Choroid plexus epithelial cell (primary cell): ENCODE measurements around the gene KRTAP2-2.
"Not testable (repeated sequence)": the region's sequence is repeated elsewhere in the genome, so short reads cannot be mapped to it uniquely, and the experiment has no call there.

Experiments used
- DNase-seq: peaks from one replicate; pipeline ENCODE4 v3.0.0-alpha.2; 2010; ENCODE audit warnings: low read depth
- H3K4me3 ChIP-seq: 2 replicates; pipeline ENCODE4 v1.5.1; 2011; ENCODE audit warnings: low read depth, mild to moderate bottlenecking, control low read depth, low read length, moderate library complexity
- CTCF ChIP-seq: conservative IDR thresholded peaks from 2 replicates; pipeline ENCODE4 v1.5.1; 2011; ENCODE audit warnings: low read depth, mild to moderate bottlenecking, control low read depth, inconsistent platforms, low read length, moderate library complexity

The KRTAP2-2 gene

GRCh38 chr17:41054025-41054424, 1.0 kb downstream of the KRTAP2-2 start:
- H3K4me3 ChIP-seq, result no peak overlapping the region
- TF ChIP-seq CTCF, result no peak
- no peak for DNase-seq

GRCh38 chr17:41052566-41052965, 2.5 kb downstream of the KRTAP2-2 start:
- DNase-seq, result no peak

GRCh38 chr17:41049110-41049509, 5.9 kb downstream of the KRTAP2-2 start:
- peak; percentile 69 for DNase-seq
- no peak for TF ChIP-seq CTCF
- no peak overlapping the region for H3K4me3 ChIP-seq

More at GRCh38 chr17:41052566-41052965, 2.5 kb downstream of the KRTAP2-2 start:
- no peak for TF ChIP-seq CTCF
- H3K4me3 ChIP-seq, result no peak overlapping the region

DNA sequence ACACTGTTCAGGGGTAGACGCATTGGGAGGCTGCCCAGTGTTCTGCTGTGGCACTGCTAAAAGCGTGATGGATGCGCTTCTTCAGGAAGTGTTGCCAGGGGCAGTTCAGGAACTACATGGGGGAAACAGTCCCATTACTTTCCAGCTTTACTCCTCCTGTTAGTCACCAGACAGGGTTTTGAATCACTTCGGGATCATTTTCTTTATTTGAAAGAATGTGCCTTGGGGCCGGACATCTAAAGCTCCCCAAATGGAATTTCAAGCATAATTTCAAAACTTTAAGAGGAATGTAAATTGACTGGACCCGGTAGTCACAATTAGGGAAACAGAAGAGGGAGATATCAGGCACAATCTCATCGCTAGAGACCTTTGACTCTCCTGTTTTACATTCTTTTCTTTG, 6.6 kb downstream of the KRTAP2-2 start:
- TF ChIP-seq CTCF, result no peak
- peak; percentile 25 for DNase-seq
- no peak overlapping the region for H3K4me3 ChIP-seq

GRCh38 chr17:41046735-41047465, 8.1 kb downstream of the KRTAP2-2 start, which contains the start of gene KRTAP2-1:
Gene KRTAP2-1 (minus strand): TSS chr17:41047316. CDS start chr17:41047267, 49 bp downstream.
- H3K4me3 ChIP-seq, DNase-seq: not testable (repeated sequence)

GRCh38 chr17:41042953-41043352, 12.1 kb downstream of the KRTAP2-2 start:
- H3K4me3 ChIP-seq, result no peak overlapping the region
- no peak for DNase-seq
- TF ChIP-seq CTCF, result no peak

DNA sequence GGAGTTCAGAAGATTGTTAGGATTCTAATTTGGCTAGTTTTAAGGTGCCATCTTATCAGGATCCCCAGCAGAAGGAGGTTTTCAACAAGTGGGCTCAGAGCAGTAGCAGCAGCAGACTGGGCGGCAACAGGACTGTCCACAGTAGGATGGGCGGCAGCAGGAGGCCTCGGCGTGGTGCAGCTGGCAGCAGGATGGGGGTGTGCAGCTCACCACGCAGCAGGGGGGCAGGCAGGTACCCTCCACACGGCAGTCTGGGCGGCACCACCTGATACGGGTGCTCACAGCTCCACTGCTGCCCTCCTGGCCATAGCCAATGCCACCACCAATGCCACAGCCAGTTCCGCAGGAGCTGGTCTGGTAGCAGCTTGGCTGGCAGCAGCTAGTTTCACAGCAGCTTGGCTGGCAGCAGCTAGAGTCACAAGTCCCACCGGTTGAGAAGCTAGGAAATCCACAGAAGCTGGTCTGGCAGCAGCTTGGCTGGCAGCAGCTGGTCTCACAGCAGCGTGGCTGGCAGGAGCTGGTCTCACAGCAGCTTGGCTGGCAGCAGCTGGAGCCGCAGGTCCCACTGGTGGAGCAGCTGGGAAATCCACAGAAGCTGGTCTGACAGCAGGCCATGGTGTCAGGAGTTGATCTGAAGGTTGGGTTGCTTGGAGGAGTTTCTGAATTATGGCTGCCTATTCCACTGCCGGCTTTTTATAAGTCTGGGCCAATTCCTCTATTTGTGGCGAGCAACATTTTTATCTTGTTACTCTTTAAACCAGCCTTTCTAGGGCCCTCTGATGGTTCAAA, 14.1 kb downstream of the KRTAP2-2 start, which contains the start of gene KRTAP1-1:
KRTAP1-1 (minus strand) TSS at position 668 of the 789 bp plus-strand sequence; CDS start at position 615, 53 bp downstream.
- H3K4me3 ChIP-seq, result not testable (repeated sequence)
- DNase-seq, result peak; percentile 17

- no peak for TF ChIP-seq CTCF
- no peak for DNase-seq
Observed at GRCh38 chr17:41037853-41038350, 17.1 kb downstream of the KRTAP2-2 start.

DNA sequence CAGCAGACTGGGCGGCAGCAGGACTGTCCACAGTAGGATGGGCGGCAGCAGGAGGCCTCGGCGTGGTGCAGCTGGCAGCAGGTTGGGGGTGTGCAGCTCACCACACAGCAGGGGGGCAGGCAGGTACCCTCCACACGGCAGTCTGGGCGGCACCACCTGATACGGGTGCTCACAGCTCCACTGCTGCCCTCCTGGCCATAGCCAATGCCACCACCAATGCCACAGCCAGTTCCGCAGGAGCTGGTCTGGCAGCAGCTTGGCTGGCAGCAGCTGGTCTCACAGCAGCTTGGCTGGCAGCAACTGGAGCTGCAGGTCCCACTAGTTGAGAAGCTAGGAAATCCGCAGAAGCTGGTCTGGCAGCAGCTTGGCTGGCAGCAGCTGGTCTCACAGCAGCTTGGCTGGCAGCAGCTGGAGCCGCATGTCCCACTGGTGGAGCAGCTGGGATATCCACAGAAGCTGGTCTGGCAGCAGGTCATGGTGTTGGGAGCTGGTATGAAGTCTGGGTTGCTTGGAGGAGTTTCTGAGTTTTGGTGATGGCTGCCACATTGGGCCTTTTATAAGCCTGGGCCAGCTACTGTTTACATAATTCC, 20.6 kb downstream of the KRTAP2-2 start, which contains the start of gene KRTAP1-3:
KRTAP1-3 (minus strand) TSS at position 529 of the 590 bp plus-strand sequence; CDS start at position 476, 53 bp downstream.
- DNase-seq, H3K4me3 ChIP-seq: not testable (repeated sequence)

More at GRCh38 chr17:41037853-41038350, 17.1 kb downstream of the KRTAP2-2 start:
- no peak overlapping the region for H3K4me3 ChIP-seq
